HG02970 (cell line): Measurements from ENCODE around the gene PPP1R12C.
"Not testable (repeated sequence)": the region's sequence is repeated elsewhere in the genome, so short reads cannot be mapped to it uniquely, and the experiment has no call there.

Experiments
- ATAC-seq: cut with Tn5 transposase; IDR thresholded peaks from one replicate; pipeline ENCODE4 v1.9.1; 2021; ENCODE audit warnings: mild to moderate bottlenecking, moderate library complexity, moderate number of reproducible peaks; ENCODE audit not compliant: unreplicated experiment, low FRiP score

The PPP1R12C gene

GRCh38 chr19:55079400-55080038 lies 37.9 kb downstream of the PPP1R12C start:
- no peak for ATAC-seq

DNA sequence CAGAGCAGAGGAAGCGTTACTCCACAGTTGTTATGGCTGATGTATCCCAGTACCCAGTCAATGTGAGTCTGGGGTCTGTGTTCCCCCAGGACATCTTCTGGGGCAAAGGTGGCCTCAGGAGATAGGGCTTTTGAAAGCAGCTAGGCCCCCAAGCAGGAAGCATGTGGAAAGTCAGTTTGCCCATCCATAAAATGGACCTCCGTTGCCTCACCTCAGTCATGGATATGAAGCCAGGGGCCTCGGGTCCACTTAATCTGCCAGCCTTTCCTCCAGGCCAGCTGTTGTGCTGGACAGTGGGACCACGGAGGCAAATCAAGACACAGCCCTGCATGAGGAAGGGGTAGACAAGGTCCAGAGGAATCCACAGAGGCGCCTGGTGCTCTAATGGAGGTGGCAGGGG lies 38.4 kb downstream of the PPP1R12C start:
- ATAC-seq: no peak

DNA sequence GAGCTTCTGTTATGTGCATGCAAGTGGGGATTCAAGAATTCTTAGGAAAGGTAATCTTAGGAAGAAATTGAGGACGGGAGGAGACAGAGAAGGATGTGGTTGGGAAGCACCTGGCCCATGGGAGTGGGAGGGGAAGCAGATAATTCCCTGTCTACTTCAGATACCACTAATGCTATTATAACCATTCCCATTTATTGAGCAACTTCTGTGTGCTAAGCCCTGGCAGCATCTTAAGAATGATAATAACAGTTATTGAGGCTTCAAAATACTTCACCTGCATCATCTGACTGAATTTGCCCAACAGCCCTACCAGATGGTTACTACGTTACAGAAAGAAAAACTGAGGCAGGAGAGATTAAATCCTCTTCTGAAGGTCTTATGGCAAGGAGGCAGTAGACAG lies 40.3 kb downstream of the PPP1R12C start:
- ATAC-seq: no peak

DNA sequence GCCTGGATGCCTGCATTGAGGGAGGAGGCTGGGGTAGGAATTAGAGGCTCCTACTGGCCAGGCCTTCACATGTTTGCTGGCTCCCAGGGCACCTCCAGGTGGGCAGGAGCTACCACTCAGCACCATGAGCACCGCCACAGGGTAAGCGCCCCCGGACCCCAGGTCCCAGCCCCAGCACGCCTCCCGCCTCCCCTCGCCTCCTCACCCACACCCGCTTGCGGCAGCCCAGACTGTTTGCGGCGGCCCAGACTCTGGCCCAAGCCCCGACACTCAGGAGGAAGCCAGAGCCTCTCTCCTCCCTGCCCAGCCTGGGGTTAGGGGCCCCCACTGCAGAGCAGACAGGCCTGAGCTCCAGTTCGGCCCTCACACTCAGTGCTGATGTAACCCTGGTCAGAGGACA lies 41.1 kb downstream of the PPP1R12C start:
- ATAC-seq: no peak

- no peak for ATAC-seq
Measured at GRCh38 chr19:55075371-55075998, 42.0 kb downstream of the PPP1R12C start, which contains the start of gene EPS8L1. TSS of gene EPS8L1 (plus strand) at chr19:55075869. CDS start at chr19:55076445, 576 bp downstream.

DNA sequence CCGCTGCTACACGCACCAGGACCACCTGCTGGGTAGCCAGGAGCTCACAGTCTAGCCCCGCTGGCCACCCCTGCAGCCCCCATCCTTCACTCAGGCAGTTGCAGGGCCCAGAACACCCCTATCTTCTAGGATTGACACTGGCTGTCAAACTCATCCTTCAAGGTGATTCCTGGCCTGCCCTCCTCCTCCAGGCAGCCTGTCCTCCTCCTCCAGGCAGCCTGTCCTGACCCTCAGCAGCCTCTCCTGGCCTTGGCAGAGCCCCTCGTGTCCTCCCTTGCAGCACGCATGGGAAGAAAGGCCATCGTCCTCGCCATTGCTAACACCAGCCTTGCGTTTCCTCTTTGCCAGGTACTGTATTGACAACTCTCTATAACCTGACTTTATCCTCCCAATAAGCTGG lies 45.5 kb downstream of the PPP1R12C start:
- no peak for ATAC-seq

GRCh38 chr19:55071129-55071502 lies 46.3 kb downstream of the PPP1R12C start:
- ATAC-seq: no peak

GRCh38 chr19:55070466-55071128 lies 46.8 kb downstream of the PPP1R12C start:
- no peak for ATAC-seq

- no peak for ATAC-seq
Measured at GRCh38 chr19:55069865-55070197, 47.6 kb downstream of the PPP1R12C start.

DNA sequence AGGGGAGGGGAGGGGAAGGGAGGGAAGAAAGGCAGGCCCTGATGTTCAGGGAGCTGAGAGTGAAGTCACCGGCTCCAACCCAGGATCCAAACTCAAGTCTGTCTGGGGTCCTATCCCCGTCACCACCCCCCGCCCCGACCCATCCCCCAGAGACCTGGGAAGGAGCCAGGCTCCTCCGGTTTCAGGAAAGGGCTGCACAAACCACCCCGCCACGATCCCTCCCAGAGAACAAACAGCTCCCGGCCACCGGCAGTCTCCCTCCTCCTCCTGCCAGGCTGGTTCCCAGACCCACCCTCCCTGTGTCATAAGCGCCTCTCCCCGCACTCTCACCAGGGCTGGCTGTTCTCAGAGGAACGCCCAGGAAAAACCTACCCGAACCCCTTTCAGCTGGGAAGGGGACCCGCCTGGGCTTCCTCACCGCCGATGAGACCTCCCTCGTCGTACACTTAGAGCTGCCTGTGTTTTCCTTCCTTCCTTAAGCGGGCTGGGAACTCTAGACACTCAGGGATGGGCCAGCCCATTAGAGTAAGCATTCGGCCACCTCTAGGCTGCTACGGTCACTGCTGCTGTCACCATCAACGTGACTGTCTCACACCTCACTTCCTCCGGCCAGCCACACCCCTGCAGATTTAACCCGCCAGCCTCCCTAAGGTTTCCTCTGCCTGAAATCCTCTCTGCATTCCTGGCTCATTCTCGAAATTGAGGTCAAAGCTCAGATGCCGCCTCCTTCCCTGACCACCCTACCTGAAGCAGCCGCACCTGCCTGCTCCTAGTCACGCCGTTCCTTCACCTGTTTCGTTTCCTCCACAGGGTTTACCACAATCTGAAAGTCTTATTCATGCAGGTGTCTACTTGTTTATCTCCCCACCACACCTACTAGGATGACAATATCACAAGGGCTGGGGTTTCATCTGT lies 48.2 kb downstream of the PPP1R12C start:
- no peak for ATAC-seq

- no peak for ATAC-seq
Measured at GRCh38 chr19:55067869-55068268, 49.6 kb downstream of the PPP1R12C start.

DNA sequence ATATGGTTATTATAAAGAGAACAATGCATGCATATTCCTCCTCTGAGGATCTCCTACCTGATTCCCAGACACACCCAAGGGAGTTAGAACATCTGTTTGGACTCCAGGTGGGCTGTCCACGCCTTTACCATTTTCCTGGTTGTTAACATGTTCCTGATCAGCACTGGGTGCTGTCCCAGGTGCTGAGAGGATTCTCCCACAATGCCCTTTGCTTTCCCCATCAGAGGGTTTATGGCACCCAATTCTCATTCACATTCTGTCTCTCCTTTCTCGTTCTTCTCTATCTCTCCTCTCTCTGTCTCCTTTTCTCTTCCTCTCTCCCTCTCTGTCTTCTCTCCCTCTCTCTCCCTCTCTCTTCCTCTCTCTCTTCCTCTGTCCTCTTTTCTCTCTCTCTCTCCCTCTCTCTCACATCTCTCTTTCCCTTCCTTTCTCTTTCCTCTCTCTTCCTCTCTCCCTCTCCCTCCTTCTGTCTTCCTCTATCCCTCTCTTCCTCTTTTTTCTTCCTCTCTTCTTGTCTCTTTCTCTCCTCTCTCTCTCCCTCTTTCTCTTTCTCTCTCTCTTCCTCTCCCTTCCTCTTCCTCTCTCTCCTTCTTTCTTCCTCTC lies 51.2 kb downstream of the PPP1R12C start:
- no peak for ATAC-seq

DNA sequence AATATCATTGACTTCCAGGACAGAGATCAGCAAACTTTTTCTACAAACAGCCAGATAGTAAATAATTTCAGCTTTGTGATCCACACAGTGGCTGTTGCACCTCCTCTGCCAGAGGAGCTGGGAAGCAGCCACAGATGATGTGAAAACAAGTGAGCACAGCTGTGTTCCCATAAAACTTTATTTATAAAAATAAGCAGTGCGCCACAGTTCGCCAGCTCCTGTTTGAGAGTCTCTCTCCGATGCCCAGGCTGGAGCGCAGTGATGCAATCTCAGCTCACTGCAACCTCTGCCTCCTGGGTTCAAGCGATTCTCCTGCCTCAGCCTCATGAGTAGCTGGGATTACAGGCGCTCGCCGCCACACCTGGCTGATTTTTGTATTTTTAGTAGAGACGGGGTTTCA lies 51.9 kb downstream of the PPP1R12C start:
- not testable (repeated sequence) for ATAC-seq

DNA sequence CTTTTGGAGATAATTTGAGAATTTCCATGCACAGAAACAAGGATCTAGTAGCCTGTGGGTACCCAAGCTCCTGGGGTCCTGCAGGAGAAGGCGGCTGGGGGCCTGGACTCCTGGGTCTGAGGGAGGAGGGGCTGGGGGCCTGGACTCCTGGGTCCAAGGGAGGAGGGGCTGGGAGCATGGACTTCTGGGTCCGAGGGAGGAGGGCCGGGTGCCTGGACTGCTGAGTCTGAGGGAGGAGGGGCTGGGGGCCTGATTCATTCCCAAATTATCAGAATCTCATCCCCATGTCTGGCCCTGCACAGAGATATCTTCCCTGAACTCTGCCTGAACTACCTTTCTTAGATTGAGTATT lies 54.0 kb downstream of the PPP1R12C start:
- no peak for ATAC-seq

DNA sequence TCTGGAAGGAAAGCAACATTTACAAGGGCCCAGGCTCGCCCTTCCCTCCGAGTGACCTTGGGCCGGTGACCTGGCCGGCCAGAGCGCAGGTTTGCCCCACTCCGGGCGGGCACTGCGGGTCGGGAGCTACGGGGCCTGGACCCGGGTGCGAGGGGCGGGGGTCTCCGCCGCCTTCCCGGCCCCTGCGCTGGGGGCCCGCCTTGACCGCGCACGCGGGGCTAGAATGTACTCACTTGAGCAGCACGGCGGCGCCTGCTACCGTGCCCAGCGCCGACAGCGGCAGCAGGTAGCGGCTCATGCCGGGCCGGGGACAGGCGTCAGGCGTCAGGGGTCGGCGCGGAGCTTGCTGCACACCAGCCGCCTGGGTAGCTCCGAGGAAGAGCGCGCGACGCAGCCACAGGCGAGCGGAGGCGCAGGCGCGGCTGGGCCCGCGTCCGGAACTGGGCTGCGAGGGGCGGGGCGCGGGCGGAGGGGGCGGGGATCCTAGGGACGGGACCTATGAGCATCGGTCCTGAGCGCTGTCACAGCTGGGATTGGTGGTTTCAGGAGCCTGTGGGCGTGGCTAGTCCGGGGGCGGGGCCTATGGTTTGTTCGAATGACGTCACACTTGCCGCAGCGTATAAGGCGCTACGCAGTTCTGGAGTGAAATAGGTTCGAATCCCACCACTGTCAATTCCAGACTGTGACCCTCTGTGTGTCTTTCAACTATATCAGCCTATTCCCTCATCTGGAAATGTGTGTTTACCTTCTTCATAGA lies 54.5 kb downstream of the PPP1R12C start, which contains the start of gene RDH13:
TSS of gene RDH13 (minus strand) at position 414 of the 757 bp plus-strand sequence. CDS start at position 298, 116 bp downstream.
- peak; percentile 89 for ATAC-seq

- ATAC-seq: not testable (repeated sequence)
Measured at GRCh38 chr19:55060287-55060686, 57.1 kb downstream of the PPP1R12C start.

DNA sequence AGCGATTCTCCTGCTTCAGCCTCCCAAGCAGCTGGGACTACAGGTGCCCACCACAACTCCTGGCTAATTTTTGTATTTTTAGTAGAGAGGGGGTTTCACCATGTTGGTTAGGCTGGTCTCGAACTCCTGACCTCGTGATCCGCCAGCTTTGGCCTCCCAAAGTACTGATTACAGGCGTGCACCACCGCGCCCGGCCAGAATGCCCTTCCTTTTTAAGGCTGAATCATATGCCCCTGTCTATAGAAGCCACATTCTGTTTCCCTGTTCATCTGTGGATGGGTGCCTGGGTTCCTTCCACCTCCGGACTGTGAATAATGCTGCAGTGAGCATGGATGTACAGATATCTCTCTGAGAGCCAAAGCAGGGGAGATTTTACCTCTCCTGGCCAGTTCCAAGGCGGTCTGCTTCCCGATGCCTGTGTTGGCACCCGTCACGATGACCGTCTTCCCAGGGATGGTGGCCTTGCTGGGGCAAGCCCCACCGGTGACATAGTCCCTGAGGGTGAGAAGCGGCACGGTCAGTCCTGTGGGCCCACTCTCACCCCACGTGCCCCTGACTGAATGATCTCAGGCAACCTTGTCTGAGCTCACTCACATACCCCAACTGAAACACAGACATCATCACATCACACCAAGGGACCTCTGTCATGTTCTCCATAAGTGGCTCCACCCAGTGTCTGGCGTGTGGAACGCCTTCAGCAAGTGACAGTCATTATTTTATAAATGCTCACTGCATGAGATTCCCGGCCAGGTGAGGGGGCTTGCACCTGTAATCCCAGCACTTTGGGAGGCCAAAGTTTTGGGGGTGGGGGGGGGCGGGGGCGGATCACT lies 58.4 kb downstream of the PPP1R12C start:
- no peak for ATAC-seq

- no peak for ATAC-seq
Measured at GRCh38 chr19:55056827-55057226, 60.6 kb downstream of the PPP1R12C start.

GRCh38 chr19:55053735-55054134 lies 63.7 kb downstream of the PPP1R12C start:
- ATAC-seq: no peak
